ENCODE measurements around the gene QRICH2. TPM values are rescaled to one million over a fixed set of nuclear protein-coding genes. Genes with fewer than 3 reads are reported as not detected.

The QRICH2 gene
- total and polyA plus RNA-seq, 9 of the 15 experiments (the other 6 are each of a cell fraction or from before 2014, with no cell fraction given): 0.03 to 1.6 (median 0.81) TPM

GRCh38 chr17:76246080-76247066, 61.7 kb downstream of the QRICH2 start (continued):
- TF ChIP-seq LARP7 (IDR thresholded peaks at IDR 0.05) (no peak), ZNF316 (IDR thresholded peaks at IDR 0.05) (no peak), ZNF212 (CRISPR knock-in tag; IDR thresholded peaks at IDR 0.05) (no peak), L3MBTL2 (IDR thresholded peaks at IDR 0.05) (peak; percentile 75), FOSL1 (tag; conservative IDR thresholded peaks at IDR 0.05) (no peak), HOXB6 (CRISPR knock-in tag; IDR thresholded peaks at IDR 0.05; ENCODE audit: borderline replicate concordance) (no peak), SNRNP70 (optimal IDR thresholded peaks at IDR 0.05; ENCODE audit: low read depth, low read length) (no peak), NR1H2 (CRISPR knock-in tag; IDR thresholded peaks at IDR 0.05) (no peak), RNF2 (IDR thresholded peaks at IDR 0.05) (no peak), XRCC4 (IDR thresholded peaks at IDR 0.05; ENCODE audit: extremely low read depth, insufficient read depth, insufficient read length) (no peak), RBM14 (IDR thresholded peaks at IDR 0.05; ENCODE audit: borderline replicate concordance, insufficient read depth, low read depth, low read length) (no peak), BMI1 (IDR thresholded peaks at IDR 0.05; ENCODE audit: low read length) (no peak), TCFL5 (CRISPR knock-in tag; conservative IDR thresholded peaks at IDR 0.05) (no peak), ZSCAN29 (IDR thresholded peaks at IDR 0.05) (no peak), ZNF695 (CRISPR knock-in tag; IDR thresholded peaks at IDR 0.05) (no peak), CC2D1A (IDR thresholded peaks at IDR 0.05) (no peak)
- TF ChIP-seq, protein P1, sequence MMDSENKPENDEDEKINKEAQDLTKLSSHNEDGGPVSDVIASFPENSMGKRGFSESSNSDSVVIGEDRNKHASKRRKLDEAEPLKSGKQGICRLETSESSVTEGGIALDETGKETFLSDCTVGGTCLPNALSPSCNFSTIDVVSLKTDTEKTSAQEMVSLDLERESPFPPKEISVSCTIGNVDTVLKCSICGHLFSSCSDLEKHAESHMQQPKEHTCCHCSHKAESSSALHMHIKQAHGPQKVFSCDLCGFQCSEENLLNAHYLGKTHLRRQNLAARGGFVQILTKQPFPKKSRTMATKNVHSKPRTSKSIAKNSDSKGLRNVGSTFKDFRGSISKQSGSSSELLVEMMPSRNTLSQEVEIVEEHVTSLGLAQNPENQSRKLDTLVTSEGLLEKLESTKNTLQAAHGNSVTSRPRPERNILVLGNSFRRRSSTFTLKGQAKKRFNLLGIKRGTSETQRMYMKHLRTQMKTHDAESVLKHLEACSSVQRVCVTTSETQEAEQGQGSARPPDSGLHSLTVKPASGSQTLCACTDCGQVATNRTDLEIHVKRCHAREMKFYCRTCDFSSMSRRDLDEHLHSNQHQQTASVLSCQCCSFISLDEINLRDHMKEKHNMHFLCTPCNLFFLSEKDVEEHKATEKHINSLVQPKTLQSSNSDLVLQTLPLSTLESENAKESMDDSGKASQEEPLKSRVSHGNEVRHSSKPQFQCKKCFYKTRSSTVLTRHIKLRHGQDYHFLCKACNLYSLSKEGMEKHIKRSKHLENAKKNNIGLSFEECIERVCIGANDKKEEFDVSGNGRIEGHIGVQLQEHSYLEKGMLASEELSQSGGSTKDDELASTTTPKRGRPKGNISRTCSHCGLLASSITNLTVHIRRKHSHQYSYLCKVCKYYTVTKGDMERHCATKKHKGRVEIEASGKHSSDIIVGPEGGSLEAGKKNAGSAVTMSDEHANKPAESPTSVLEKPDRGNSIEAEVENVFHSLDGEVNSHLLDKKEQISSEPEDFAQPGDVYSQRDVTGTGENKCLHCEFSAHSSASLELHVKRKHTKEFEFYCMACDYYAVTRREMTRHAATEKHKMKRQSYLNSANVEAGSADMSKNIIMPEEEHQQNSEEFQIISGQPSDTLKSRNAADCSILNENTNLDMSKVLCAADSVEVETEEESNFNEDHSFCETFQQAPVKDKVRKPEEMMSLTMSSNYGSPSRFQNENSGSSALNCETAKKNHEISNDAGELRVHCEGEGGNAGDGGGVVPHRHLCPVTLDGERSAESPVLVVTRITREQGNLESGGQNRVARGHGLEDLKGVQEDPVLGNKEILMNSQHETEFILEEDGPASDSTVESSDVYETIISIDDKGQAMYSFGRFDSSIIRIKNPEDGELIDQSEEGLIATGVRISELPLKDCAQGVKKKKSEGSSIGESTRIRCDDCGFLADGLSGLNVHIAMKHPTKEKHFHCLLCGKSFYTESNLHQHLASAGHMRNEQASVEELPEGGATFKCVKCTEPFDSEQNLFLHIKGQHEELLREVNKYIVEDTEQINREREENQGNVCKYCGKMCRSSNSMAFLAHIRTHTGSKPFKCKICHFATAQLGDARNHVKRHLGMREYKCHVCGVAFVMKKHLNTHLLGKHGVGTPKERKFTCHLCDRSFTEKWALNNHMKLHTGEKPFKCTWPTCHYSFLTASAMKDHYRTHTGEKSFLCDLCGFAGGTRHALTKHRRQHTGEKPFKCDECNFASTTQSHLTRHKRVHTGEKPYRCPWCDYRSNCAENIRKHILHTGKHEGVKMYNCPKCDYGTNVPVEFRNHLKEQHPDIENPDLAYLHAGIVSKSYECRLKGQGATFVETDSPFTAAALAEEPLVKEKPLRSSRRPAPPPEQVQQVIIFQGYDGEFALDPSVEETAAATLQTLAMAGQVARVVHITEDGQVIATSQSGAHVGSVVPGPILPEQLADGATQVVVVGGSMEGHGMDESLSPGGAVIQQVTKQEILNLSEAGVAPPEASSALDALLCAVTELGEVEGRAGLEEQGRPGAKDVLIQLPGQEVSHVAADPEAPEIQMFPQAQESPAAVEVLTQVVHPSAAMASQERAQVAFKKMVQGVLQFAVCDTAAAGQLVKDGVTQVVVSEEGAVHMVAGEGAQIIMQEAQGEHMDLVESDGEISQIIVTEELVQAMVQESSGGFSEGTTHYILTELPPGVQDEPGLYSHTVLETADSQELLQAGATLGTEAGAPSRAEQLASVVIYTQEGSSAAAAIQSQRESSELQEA (IDR thresholded peaks at IDR 0.05; ENCODE audit: low read depth): no peak
- TF ChIP-seq, protein P2, sequence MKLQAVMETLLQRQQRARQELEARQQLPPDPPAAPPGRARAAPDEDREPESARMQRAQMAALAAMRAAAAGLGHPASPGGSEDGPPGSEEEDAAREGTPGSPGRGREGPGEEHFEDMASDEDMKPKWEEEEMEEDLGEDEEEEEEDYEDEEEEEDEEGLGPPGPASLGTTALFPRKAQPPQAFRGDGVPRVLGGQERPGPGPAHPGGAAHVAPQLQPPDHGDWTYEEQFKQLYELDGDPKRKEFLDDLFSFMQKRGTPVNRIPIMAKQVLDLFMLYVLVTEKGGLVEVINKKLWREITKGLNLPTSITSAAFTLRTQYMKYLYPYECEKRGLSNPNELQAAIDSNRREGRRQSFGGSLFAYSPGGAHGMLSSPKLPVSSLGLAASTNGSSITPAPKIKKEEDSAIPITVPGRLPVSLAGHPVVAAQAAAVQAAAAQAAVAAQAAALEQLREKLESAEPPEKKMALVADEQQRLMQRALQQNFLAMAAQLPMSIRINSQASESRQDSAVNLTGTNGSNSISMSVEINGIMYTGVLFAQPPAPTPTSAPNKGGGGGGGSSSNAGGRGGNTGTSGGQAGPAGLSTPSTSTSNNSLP (IDR thresholded peaks at IDR 0.05; ENCODE audit: borderline replicate concordance, low read depth, low read length): no peak
- TF ChIP-seq, protein P3, sequence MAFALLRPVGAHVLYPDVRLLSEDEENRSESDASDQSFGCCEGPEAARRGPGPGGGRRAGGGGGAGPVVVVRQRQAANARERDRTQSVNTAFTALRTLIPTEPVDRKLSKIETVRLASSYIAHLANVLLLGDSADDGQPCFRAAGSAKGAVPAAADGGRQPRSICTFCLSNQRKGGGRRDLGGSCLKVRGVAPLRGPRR (CRISPR knock-in tag; IDR thresholded peaks at IDR 0.05): no peak

All from K562 (cell line).